ENCODE results near the gene SPOUT1. TPM values are rescaled to one million over a fixed set of nuclear protein-coding genes. Genes with fewer than 3 reads are reported as not detected.

Gene SPOUT1
- total and polyA plus RNA-seq, 2 donors (not counting 1 experiment from before 2014, with no cell fraction given), result 73.0 to 86.4 TPM

DNA sequence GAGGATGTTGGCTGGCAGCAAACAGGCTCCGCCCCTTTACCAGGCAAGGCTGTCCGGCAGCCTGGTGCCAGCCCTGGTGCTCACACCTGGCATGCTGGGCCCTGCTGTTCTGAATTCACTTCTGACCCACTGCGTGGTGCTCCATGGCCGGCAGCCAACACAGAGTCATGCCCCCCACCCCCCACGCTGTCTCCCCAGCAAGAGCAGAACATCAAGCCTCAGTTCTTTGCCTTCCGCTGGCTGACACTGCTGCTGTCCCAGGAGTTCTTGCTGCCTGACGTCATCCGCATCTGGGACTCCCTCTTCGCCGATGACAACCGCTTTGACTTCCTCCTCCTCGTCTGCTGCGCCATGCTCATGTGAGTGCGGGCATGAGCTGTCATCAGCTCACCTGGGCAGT is 23.9 kb downstream of the SPOUT1 start:
- intact Hi-C loops (cut with micrococcal nuclease), result no loop called here
- Mint-ChIP-seq H3K9me3 (ENCODE audit: insufficient read depth) (no peaks in the 10 kb centered on the region), H3K27me3 (no peaks in the 10 kb centered on the region), H3K4me3 (no peak overlapping the region), H3K27ac (no peak overlapping the region), H3K4me1 (no peaks in the 10 kb centered on the region)
- POLR2A ChIA-PET, result no interaction called here
- H4K20me1 ChIP-seq (ENCODE audit: control insufficient read depth, insufficient read depth, low read length, poor library complexity, severe bottlenecking), result no peaks in the 10 kb centered on the region
- H3K4me2 ChIP-seq (replicated peaks; ENCODE audit: low read depth, low read length, poor library complexity, severe bottlenecking), result no peak overlapping the region
- no peaks in the 10 kb centered on the region for H3K79me2 ChIP-seq (ENCODE audit: control insufficient read depth, insufficient read depth, low read length)
- no peaks in the 10 kb centered on the region for H3K4me1 ChIP-seq (ENCODE audit: control insufficient read depth in 2 of 2, insufficient read depth in 2 of 2, low read length in 2 of 2)
- no peak overlapping the region for H3K4me3 ChIP-seq (ENCODE audit: control extremely low read depth in 1 of 5, extremely low read depth in 1 of 5, insufficient read depth in 1 of 5, low read depth in 2 of 5, low read length in 4 of 5)
- H3K9me3 ChIP-seq (ENCODE audit: control extremely low read depth in 1 of 3, control insufficient read depth in 2 of 3, insufficient read depth in 1 of 3, low read length in 2 of 3), result no peaks in the 10 kb centered on the region
- TF ChIP-seq, protein P1, sequence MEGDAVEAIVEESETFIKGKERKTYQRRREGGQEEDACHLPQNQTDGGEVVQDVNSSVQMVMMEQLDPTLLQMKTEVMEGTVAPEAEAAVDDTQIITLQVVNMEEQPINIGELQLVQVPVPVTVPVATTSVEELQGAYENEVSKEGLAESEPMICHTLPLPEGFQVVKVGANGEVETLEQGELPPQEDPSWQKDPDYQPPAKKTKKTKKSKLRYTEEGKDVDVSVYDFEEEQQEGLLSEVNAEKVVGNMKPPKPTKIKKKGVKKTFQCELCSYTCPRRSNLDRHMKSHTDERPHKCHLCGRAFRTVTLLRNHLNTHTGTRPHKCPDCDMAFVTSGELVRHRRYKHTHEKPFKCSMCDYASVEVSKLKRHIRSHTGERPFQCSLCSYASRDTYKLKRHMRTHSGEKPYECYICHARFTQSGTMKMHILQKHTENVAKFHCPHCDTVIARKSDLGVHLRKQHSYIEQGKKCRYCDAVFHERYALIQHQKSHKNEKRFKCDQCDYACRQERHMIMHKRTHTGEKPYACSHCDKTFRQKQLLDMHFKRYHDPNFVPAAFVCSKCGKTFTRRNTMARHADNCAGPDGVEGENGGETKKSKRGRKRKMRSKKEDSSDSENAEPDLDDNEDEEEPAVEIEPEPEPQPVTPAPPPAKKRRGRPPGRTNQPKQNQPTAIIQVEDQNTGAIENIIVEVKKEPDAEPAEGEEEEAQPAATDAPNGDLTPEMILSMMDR (IDR thresholded peaks at IDR 0.05), result no peak
- no peak for TF ChIP-seq EZH2 (IDR thresholded peaks at IDR 0.05; ENCODE audit: borderline replicate concordance, insufficient read depth, low read depth, low read length, poor library complexity, severe bottlenecking)
- no peaks in the 10 kb centered on the region for H3K27me3 ChIP-seq (replicated peaks in 1 of 4; ENCODE audit: control extremely low read depth in 1 of 4, control insufficient read depth in 3 of 4, insufficient read depth in 4 of 4, low read length in 3 of 4)
- ATAC-seq (ENCODE audit: low read depth) (no peak), DNase-seq (no peak)
- H2AFZ ChIP-seq (ENCODE audit: insufficient read depth, low read depth, low read length, poor library complexity, severe bottlenecking), result no peak overlapping the region
- peaks cover 0 to 45% of the 10 kb centered on the region in 2 experiments for H3K36me3 ChIP-seq (replicated peaks in 1 of 2; ENCODE audit: control extremely low read depth in 1 of 2, control insufficient read depth in 1 of 2, extremely low read depth in 1 of 2, insufficient read depth in 2 of 2, low read length in 1 of 2)
- H3K27ac ChIP-seq (ENCODE audit: low read length in 2 of 2), result no peak overlapping the region
- CTCF ChIA-PET, result interaction anchor here (0.7 kb wide), 1 partner anchor 437 kb away, joined by 3 read pairs; no protein-coding TSS in a partner anchor
- WGBS (ENCODE audit: insufficient coverage), result 98% methylated on average over 14 of the region's 14 CpGs
- no peak overlapping the region for H3K9ac ChIP-seq (ENCODE audit: low read length)

DNA sequence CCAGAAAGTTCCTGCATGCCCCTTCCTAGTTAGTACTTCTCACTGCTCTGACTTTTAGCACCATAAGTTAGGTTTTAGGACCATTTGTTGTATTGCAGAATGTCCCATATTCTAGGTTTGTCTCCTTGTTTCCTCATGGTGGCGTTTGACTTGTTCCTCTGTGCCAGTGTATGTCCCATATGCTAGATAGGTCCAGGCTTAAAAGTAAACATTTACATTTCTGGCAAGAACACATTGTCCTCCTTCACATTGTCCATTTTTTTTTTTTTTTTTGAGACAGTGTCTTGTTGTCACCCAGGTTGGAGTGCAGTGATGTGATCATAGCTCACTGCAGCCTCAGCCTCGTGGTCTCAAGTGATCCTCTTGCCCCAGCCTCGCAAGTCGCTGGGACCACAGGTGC is 27.1 kb downstream of the SPOUT1 start:
- TF ChIP-seq, protein P1 (IDR thresholded peaks at IDR 0.05), result no peak
- no peak for TF ChIP-seq EZH2 (IDR thresholded peaks at IDR 0.05; ENCODE audit: borderline replicate concordance, insufficient read depth, low read depth, low read length, poor library complexity, severe bottlenecking)
- intact Hi-C loops (cut with micrococcal nuclease), result no loop called here
- H4K20me1 ChIP-seq (ENCODE audit: control insufficient read depth, insufficient read depth, low read length, poor library complexity, severe bottlenecking), result no peaks in the 10 kb centered on the region
- no peak overlapping the region for H3K4me3 ChIP-seq (ENCODE audit: control extremely low read depth in 1 of 5, extremely low read depth in 1 of 5, insufficient read depth in 1 of 5, low read depth in 2 of 5, low read length in 4 of 5)
- H3K36me3 ChIP-seq (replicated peaks in 1 of 2; ENCODE audit: control extremely low read depth in 1 of 2, control insufficient read depth in 1 of 2, extremely low read depth in 1 of 2, insufficient read depth in 2 of 2, low read length in 1 of 2), result peaks cover 0 to 58% of the 10 kb centered on the region in 2 experiments
- no peak overlapping the region for H3K9ac ChIP-seq (ENCODE audit: low read length)
- no peaks in the 10 kb centered on the region for H3K9me3 ChIP-seq (ENCODE audit: control extremely low read depth in 1 of 3, control insufficient read depth in 2 of 3, insufficient read depth in 1 of 3, low read length in 2 of 3)
- no peak for ATAC-seq (ENCODE audit: low read depth)
- CTCF ChIA-PET, result no interaction called here
- no peak overlapping the region for H3K27ac ChIP-seq (ENCODE audit: low read length in 2 of 2)
- H3K4me3 Mint-ChIP-seq, result no peak overlapping the region
- H3K4me1 Mint-ChIP-seq, result no peaks in the 10 kb centered on the region
- H3K9me3 Mint-ChIP-seq (ENCODE audit: insufficient read depth), result no peaks in the 10 kb centered on the region
- no peak overlapping the region for H2AFZ ChIP-seq (ENCODE audit: insufficient read depth, low read depth, low read length, poor library complexity, severe bottlenecking)
- WGBS (ENCODE audit: insufficient coverage), result 98% methylated on average over 3 of the region's 4 CpGs
- no peaks in the 10 kb centered on the region for H3K4me1 ChIP-seq (ENCODE audit: control insufficient read depth in 2 of 2, insufficient read depth in 2 of 2, low read length in 2 of 2)
- no peaks in the 10 kb centered on the region for H3K27me3 Mint-ChIP-seq
- no peaks in the 10 kb centered on the region for H3K79me2 ChIP-seq (ENCODE audit: control insufficient read depth, insufficient read depth, low read length)
- H3K4me2 ChIP-seq (replicated peaks; ENCODE audit: low read depth, low read length, poor library complexity, severe bottlenecking), result no peak overlapping the region
- no peaks in the 10 kb centered on the region for H3K27me3 ChIP-seq (replicated peaks in 1 of 4; ENCODE audit: control extremely low read depth in 1 of 4, control insufficient read depth in 3 of 4, insufficient read depth in 4 of 4, low read length in 3 of 4)
- DNase-seq, result no peak
- POLR2A ChIA-PET, result no interaction called here
- no peak overlapping the region for H3K27ac Mint-ChIP-seq

All from B cell (primary cell).